Measurements from ENCODE around the gene ABL1. TPM values are rescaled to one million over a fixed set of nuclear protein-coding genes. Genes with fewer than 3 reads are reported as not detected.

The ABL1 gene
- total RNA-seq: 56.5 and 64.4 TPM in 2 replicates

GRCh38 chr9:130834371-130835336 lies at the start of gene ABL1:
Gene ABL1 (plus strand): TSS chr9:130835254. CDS start chr9:130835447, 193 bp downstream.

GRCh38 chr9:130896233-130897014 lies 61.4 kb downstream of the ABL1 start, which contains the start of gene QRFP:
Gene QRFP (minus strand): TSS chr9:130896812. CDS start chr9:130893838, 2,974 bp downstream.

Other genes starting within 250 kb of the ABL1 start
- gene PRDM12, start 170.7 kb upstream of the ABL1 start, total RNA-seq: not detected in 2 replicates
- 12.5 and 35.2 TPM in 2 replicates for gene EXOSC2, start 141.5 kb upstream of the ABL1 start, total RNA-seq
- not detected in 2 replicates for gene QRFP, start 61.6 kb downstream of the ABL1 start, total RNA-seq
- gene FIBCD1, start 104.0 kb downstream of the ABL1 start, total RNA-seq: 0.49 and 5.3 TPM in 2 replicates
- gene LAMC3, start 173.9 kb downstream of the ABL1 start, total RNA-seq: 1.1 and 1.3 TPM in 2 replicates